GM18861 (cell line): ENCODE data around the gene ANXA10.
"Not testable (repeated sequence)": the region's sequence is repeated elsewhere in the genome, so short reads cannot be mapped to it uniquely, and the experiment has no call there.

Experiments
- ATAC-seq: cut with Tn5 transposase; IDR thresholded peaks from one replicate; pipeline ENCODE4 v1.9.1; 2021; ENCODE audit not compliant: unreplicated experiment

Gene ANXA10

GRCh38 chr4:168092176-168092712, at the start of gene ANXA10:
Gene ANXA10 (plus strand): TSS chr4:168092537. CDS start chr4:168092701, 164 bp downstream.
- ATAC-seq: no peak

GRCh38 chr4:168045354-168045753, 47.0 kb upstream of the ANXA10 start:
- no peak for ATAC-seq

GRCh38 chr4:168050002-168050401, 42.3 kb upstream of the ANXA10 start:
- ATAC-seq: no peak

GRCh38 chr4:168051526-168051925, 40.8 kb upstream of the ANXA10 start:
- ATAC-seq: no peak

- no peak for ATAC-seq
Measured at GRCh38 chr4:168057412-168057811, 34.9 kb upstream of the ANXA10 start.

- ATAC-seq: no peak
Measured at GRCh38 chr4:168059251-168059650, 33.1 kb upstream of the ANXA10 start.

GRCh38 chr4:168063031-168063430, 29.3 kb upstream of the ANXA10 start:
- ATAC-seq: no peak

GRCh38 chr4:168070903-168071302, 21.4 kb upstream of the ANXA10 start:
- ATAC-seq: no peak

GRCh38 chr4:168071304-168071703, 21.0 kb upstream of the ANXA10 start:
- no peak for ATAC-seq

GRCh38 chr4:168074861-168075260, 17.5 kb upstream of the ANXA10 start:
- no peak for ATAC-seq

GRCh38 chr4:168076989-168077725, 15.2 kb upstream of the ANXA10 start:
- ATAC-seq: peak; percentile 90

- ATAC-seq: no peak
Measured at GRCh38 chr4:168077726-168078239, 14.6 kb upstream of the ANXA10 start.

- ATAC-seq: no peak
Measured at GRCh38 chr4:168082379-168082778, 10.0 kb upstream of the ANXA10 start.

- ATAC-seq: no peak
Measured at GRCh38 chr4:168095776-168096406, 3.6 kb downstream of the ANXA10 start.

GRCh38 chr4:168096407-168096784, 4.1 kb downstream of the ANXA10 start:
- ATAC-seq: no peak

- no peak for ATAC-seq
Measured at GRCh38 chr4:168097161-168097560, 4.8 kb downstream of the ANXA10 start.

- no peak for ATAC-seq
Measured at GRCh38 chr4:168098248-168098717, 5.9 kb downstream of the ANXA10 start.

GRCh38 chr4:168099195-168099594, 6.9 kb downstream of the ANXA10 start:
- no peak for ATAC-seq

- no peak for ATAC-seq
Measured at GRCh38 chr4:168101026-168101425, 8.7 kb downstream of the ANXA10 start.

- ATAC-seq: no peak
Measured at GRCh38 chr4:168102403-168102802, 10.1 kb downstream of the ANXA10 start.

GRCh38 chr4:168109527-168109926, 17.2 kb downstream of the ANXA10 start:
- ATAC-seq: no peak

GRCh38 chr4:168113059-168113458, 20.7 kb downstream of the ANXA10 start:
- not testable (repeated sequence) for ATAC-seq
